Pancreas (tissue), 10 donors: Measurements from ENCODE around the gene OPRM1. TPM values are rescaled to one million over a fixed set of nuclear protein-coding genes. Genes with fewer than 3 reads are reported as not detected.
"Not testable (repeated sequence)": the region's sequence is repeated elsewhere in the genome, so short reads cannot be mapped to it uniquely, and the experiment has no call there.

ENCODE experiments used
- ATAC-seq, 4 donors: fragments of 200-7000 bp; cut with Tn5 transposase; one replicate each; pipeline versions ENCODE4 v1.8.0 to v1.9.1; 2020; ENCODE audit warnings: mild to moderate bottlenecking in 4 of 4, moderate library complexity in 4 of 4
- DNase-seq, 6 donors: peaks; one replicate each; pipeline ENCODE4 v3.0.0-alpha.2; 2020
- FAIRE-seq: peaks from 2 replicates; lab custom pipeline; 2012; peaks lifted over from hg19 to GRCh38; lab: Jason Lieb, UNC
- H3K27ac ChIP-seq, 4 donors: fragments of 200-600 bp; sonication (generic); 1 replicate in 3 of 4; 2 replicates in 1 of 4; pipeline versions ENCODE4 v1.5.0 to v1.8.0; 2020
- H3K27me3 ChIP-seq, 4 donors: fragments of 200-600 bp; one replicate each; pipeline ENCODE4 v1.8.0; 2021
- H3K36me3 ChIP-seq, 3 donors: fragments of 200-600 bp; sonication (generic) in 1 of 3; one replicate each; pipeline versions ENCODE4 v1.5.0 to v1.8.0; 2020 to 2021
- H3K4me1 ChIP-seq, 3 donors: fragments of 200-600 bp; one replicate each; pipeline ENCODE4 v1.8.0; 2021
- H3K4me3 ChIP-seq, 4 donors: fragments of 200-600 bp; sonication (generic) in 2 of 4; one replicate each; pipeline versions ENCODE4 v1.5.0 to v1.8.0; 2020 to 2021
- H3K9me3 ChIP-seq, 4 donors: fragments of 200-600 bp; one replicate each; pipeline ENCODE4 v1.8.0; 2021
- WGBS, 2 donors: extraction: QIAGEN DNeasy Blood & Tissue Kit; methylation state at CpG; one replicate each; pipeline ENCODE4 v1.1.7; 2013; 5-methylcytosine and 5-hydroxymethylcytosine counted together
- intact Hi-C, 3 donors: fragments of 100-400 bp; cut with DNase I; formaldehyde crosslinking; loops; one replicate each; pipeline versions ENCODE4 v1.11.1 to v1.14.2; 2022
- polyA plus RNA-seq, 2 donors: library from polyadenylated mRNA; stranded (reverse); fragments of 200-250 nt; gene quantifications; one replicate each; pipeline ENCODE4 v1.2.3, GENCODE V29; 2013
- total RNA-seq, 6 donors: library from RNA; stranded (reverse); fragmentation: NEBNext Ultra II Directional in 4 of 6; extraction: Animal tissue kit (Norgen Biotek cat#: 25700) in 4 of 6; gene quantifications; one replicate each; pipeline versions ENCODE4 v1.2.1 to v1.2.4, GENCODE V29; 2021 to 2023
- TF ChIP-seq, protein P1 (sequence below), 4 donors: fragments of 200-600 bp; sonication (generic) in 3 of 4; IDR thresholded peaks; one replicate each; pipeline versions ENCODE4 v1.5.0 to v1.8.0; 2021; ENCODE audit warnings: antibody characterized with exemption in 4 of 4
- donor health status: healthy with polysubstance abuse.
- donor health status: DM: no; HTN: no; CAD: no; lungs with moderate emphysema.
- donor health status: DM: no; HTN: no; CAD: no.
- donor health status: control.
- donor health status: control.
- donor health status: Bipolar disorder and iron deficiency.
- donor health status: DM: yes; HTN: yes; CAD: no.
- donor health status: DM: no; HTN: no; CAD: no.
- donor health status: DM: no; HTN: no; CAD: no.
- donor health status: DM: yes; HTN: yes; CAD: no.

The OPRM1 gene
- total and polyA plus RNA-seq, 8 donors = 0.05 TPM; not detected in 7

GRCh38 chr6:154187203-154187602 is 148.2 kb downstream of the OPRM1 start:
- Histone ChIP-seq H3K4me3 (no peak overlapping the region), H3K27ac (no peak overlapping the region), H3K27me3 (no peaks in the 10 kb centered on the region), H3K9me3 (no peaks in the 10 kb centered on the region), H3K36me3 (no peaks in the 10 kb centered on the region), H3K4me1 (no peaks in the 10 kb centered on the region)
- intact Hi-C loops = no loop called here
- FAIRE-seq (no peak), DNase-seq (no peak), ATAC-seq (peak in 2 of 4 donors; percentile 48 to 61)
- TF ChIP-seq, protein P1, sequence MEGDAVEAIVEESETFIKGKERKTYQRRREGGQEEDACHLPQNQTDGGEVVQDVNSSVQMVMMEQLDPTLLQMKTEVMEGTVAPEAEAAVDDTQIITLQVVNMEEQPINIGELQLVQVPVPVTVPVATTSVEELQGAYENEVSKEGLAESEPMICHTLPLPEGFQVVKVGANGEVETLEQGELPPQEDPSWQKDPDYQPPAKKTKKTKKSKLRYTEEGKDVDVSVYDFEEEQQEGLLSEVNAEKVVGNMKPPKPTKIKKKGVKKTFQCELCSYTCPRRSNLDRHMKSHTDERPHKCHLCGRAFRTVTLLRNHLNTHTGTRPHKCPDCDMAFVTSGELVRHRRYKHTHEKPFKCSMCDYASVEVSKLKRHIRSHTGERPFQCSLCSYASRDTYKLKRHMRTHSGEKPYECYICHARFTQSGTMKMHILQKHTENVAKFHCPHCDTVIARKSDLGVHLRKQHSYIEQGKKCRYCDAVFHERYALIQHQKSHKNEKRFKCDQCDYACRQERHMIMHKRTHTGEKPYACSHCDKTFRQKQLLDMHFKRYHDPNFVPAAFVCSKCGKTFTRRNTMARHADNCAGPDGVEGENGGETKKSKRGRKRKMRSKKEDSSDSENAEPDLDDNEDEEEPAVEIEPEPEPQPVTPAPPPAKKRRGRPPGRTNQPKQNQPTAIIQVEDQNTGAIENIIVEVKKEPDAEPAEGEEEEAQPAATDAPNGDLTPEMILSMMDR (IDR thresholded peaks at IDR 0.05) = no peak
- 32 to 36% methylated on average over 3 of the region's 3 CpGs for WGBS, 2 donors

DNA sequence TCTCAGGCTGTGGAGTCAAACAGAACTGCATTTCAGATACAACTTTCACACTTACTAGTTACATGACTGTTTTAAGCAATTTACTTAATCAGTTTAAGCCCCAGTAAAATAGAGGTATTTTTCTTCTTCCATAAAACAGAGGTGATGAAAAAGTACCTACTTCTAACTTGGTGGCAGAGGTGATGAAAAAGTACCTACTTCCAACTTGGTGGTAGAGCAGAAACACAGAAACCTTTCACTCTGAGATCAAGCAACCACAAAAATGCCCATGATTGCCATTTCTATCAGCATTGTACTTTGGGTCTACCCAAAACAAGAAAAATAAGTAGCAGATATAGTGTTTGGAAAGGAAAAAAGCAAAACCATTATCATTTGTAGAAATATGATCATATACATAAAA is 148.7 kb downstream of the OPRM1 start:
- TF ChIP-seq, protein P1 (IDR thresholded peaks at IDR 0.05) = no peak
- no peak overlapping the region for H3K27ac ChIP-seq
- no peak overlapping the region for H3K4me3 ChIP-seq
- ATAC-seq = no peak
- no peaks in the 10 kb centered on the region for H3K36me3 ChIP-seq
- no peak for FAIRE-seq
- intact Hi-C loops = no loop called here
- no peaks in the 10 kb centered on the region for H3K4me1 ChIP-seq
- H3K27me3 ChIP-seq = no peaks in the 10 kb centered on the region
- no peaks in the 10 kb centered on the region for H3K9me3 ChIP-seq
- no peak for DNase-seq

GRCh38 chr6:154196333-154196885 is 157.4 kb downstream of the OPRM1 start:
- H3K4me3 ChIP-seq = no peak overlapping the region
- FAIRE-seq = no peak

DNA sequence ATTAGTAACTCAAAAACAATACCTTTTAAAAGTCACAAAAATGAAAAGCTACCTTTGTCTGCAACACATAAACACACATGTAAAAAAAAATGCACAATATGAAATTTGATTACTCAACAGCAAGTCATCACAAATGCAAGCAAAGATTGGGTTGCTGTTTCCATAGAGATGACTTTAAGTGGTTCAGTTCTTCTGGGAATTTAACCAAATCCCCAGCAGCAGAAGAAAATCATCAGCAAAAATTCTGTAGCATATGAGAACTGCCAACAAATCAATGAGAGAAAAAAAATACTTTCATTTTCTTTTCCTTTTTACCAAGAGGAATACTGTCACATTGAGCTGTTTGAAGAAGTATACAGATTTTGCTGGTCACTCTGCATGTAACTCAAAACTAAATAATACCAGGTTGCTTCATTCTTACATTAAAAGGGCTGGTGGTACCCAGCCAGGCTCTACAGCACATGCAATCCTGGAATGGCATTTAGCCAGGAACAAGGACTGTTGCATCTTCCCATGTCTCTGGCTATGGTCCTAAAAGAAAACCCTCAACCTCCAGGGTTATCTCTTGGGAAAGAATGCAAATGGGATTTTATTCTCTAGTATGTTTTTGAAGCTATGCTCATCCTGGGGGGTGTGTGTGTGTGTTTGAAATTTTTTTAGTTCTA is 158.3 kb downstream of the OPRM1 start:
- DNase-seq = no peak
- Histone ChIP-seq H3K27me3 (no peaks in the 10 kb centered on the region), H3K4me3 (no peak overlapping the region), H3K4me1 (peaks cover 0 to 4% (median 0%) of the 10 kb centered on the region in 3 donors), H3K27ac (no peak overlapping the region), H3K36me3 (no peaks in the 10 kb centered on the region), H3K9me3 (no peaks in the 10 kb centered on the region)
- peak in 1 of 4 donors; percentile 43 for ATAC-seq
- peak; percentile 45 for FAIRE-seq
- TF ChIP-seq, protein P1 (IDR thresholded peaks at IDR 0.05) = no peak
- intact Hi-C loops = no loop called here

More at GRCh38 chr6:154196333-154196885, 157.4 kb downstream of the OPRM1 start:
- Histone ChIP-seq H3K27ac (no peak overlapping the region), H3K27me3 (no peaks in the 10 kb centered on the region), H3K36me3 (no peaks in the 10 kb centered on the region), H3K4me1 (peaks cover 0 to 4% (median 0%) of the 10 kb centered on the region in 3 donors), H3K9me3 (no peaks in the 10 kb centered on the region)
- ATAC-seq (no peak), DNase-seq (no peak)
- TF ChIP-seq, protein P1 (IDR thresholded peaks at IDR 0.05) = no peak
- intact Hi-C loops = no loop called here
- WGBS, 2 donors = 35 to 52% methylated on average over 1 of the region's 1 CpG

GRCh38 chr6:154201688-154202087 is 162.6 kb downstream of the OPRM1 start:
- H3K9me3 ChIP-seq, FAIRE-seq, intact Hi-C loops, H3K27ac ChIP-seq, H3K4me1 ChIP-seq, H3K4me3 ChIP-seq, H3K27me3 ChIP-seq, DNase-seq, H3K36me3 ChIP-seq: not testable (repeated sequence)
- 89 to 98% methylated on average over 4 of the region's 4 CpGs for WGBS, 2 donors
- ATAC-seq = peak in 1 of 4 donors; percentile 54
